DMS153 (cell line): ENCODE results near the gene MAP1LC3B.

Experiments used
- DNase-seq: peaks from one replicate; lab custom pipeline; 2025; lab: John Stamatoyannopoulos, UW

MAP1LC3B gene

GRCh38 chr16:87391950-87392820 lies at the start of gene MAP1LC3B:
Gene MAP1LC3B (plus strand): TSS chr16:87392336. CDS start chr16:87392428, 92 bp downstream.
- DNase-seq, result peak; percentile 91

GRCh38 chr16:87342504-87342903 lies 49.6 kb upstream of the MAP1LC3B start:
- DNase-seq, result no peak

- DNase-seq, result no peak
Measured at GRCh38 chr16:87342978-87343752, 49.0 kb upstream of the MAP1LC3B start.

GRCh38 chr16:87343753-87344050 lies 48.4 kb upstream of the MAP1LC3B start:
- DNase-seq, result no peak

- DNase-seq, result no peak
Measured at GRCh38 chr16:87344165-87344930, 47.8 kb upstream of the MAP1LC3B start.

- peak; percentile 86 for DNase-seq
Measured at GRCh38 chr16:87344931-87345631, 47.1 kb upstream of the MAP1LC3B start.

GRCh38 chr16:87345726-87346424 lies 46.3 kb upstream of the MAP1LC3B start:
- DNase-seq, result no peak

- DNase-seq, result no peak
Measured at GRCh38 chr16:87346517-87347060, 45.5 kb upstream of the MAP1LC3B start.

GRCh38 chr16:87347932-87348615 lies 44.1 kb upstream of the MAP1LC3B start:
- no peak for DNase-seq

GRCh38 chr16:87348616-87349157 lies 43.4 kb upstream of the MAP1LC3B start:
- DNase-seq, result no peak

GRCh38 chr16:87350031-87350430 lies 42.1 kb upstream of the MAP1LC3B start:
- no peak for DNase-seq

- DNase-seq, result no peak
Measured at GRCh38 chr16:87350681-87351319, 41.3 kb upstream of the MAP1LC3B start.

- DNase-seq, result no peak
Measured at GRCh38 chr16:87351320-87351698, 40.8 kb upstream of the MAP1LC3B start.

- DNase-seq, result no peak
Measured at GRCh38 chr16:87352818-87353217, 39.3 kb upstream of the MAP1LC3B start.

- no peak for DNase-seq
Measured at GRCh38 chr16:87353613-87354012, 38.5 kb upstream of the MAP1LC3B start.

- no peak for DNase-seq
Measured at GRCh38 chr16:87356491-87356853, 35.7 kb upstream of the MAP1LC3B start.

- DNase-seq, result no peak
Measured at GRCh38 chr16:87358250-87358649, 33.9 kb upstream of the MAP1LC3B start.

- no peak for DNase-seq
Measured at GRCh38 chr16:87358696-87359095, 33.4 kb upstream of the MAP1LC3B start.

- DNase-seq, result no peak
Measured at GRCh38 chr16:87359121-87359520, 33.0 kb upstream of the MAP1LC3B start.
